GM21786 (cell line): ENCODE data around the gene NPAS3.

Experiments used
- ATAC-seq: cut with Tn5 transposase; IDR thresholded peaks from one replicate; pipeline ENCODE4 v1.9.1; 2021; ENCODE audit not compliant: unreplicated experiment

Gene NPAS3

DNA sequence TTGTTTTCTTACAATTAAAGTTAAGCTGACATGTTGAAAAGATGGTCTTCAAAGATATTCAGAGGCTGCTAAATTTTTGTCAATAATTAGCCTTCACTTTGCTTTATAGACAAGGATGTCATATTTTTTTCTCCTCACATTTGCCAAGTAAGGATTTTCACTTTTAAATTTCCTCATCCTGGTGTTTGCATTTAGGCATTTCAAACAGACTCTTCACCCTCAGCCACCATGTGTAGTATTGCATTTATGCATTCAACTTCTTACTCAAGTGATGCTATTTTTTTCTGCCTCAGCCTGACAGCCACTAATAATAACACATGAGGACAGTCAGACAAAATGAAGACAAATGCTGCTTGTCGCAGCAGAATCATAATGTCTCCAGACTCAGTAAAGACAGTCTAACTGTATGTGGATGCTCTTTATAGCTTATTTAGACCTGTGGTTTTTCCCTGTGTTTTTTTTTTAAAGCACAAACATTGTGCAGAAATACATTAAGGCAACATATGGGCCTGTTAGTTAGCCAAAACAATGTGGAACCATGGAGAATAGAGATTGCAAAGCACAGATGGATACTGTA is 481.5 kb downstream of the NPAS3 start:
- ATAC-seq, result no peak

DNA sequence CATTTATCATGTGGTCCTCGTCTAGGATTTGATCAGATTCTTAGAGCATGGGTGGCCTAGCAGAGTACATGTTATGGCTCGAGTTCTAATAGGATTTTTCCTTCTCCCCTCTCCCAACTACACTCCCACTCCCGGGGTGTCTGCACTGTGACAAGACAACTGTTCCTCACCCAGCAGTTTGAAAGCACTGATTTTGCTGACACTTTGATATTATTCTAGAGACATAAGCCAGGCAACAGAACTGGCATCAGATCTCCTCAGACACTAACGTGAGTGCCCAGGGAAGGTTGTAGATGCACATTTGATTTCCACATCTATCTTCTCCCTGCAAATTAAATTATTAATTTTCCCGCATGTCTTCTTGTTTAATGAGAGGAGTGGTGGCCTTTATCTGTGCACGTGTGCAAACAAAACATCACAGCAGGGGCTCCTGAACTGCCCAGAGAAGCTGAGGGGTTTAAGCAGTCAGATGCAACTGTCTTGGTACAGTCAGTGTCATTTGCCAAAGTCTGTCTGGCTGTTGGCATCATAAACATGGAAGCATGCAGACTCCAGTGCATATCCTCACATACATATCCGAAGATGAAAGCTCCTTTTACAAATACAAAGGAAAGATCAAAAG is 491.8 kb downstream of the NPAS3 start:
- no peak for ATAC-seq

DNA sequence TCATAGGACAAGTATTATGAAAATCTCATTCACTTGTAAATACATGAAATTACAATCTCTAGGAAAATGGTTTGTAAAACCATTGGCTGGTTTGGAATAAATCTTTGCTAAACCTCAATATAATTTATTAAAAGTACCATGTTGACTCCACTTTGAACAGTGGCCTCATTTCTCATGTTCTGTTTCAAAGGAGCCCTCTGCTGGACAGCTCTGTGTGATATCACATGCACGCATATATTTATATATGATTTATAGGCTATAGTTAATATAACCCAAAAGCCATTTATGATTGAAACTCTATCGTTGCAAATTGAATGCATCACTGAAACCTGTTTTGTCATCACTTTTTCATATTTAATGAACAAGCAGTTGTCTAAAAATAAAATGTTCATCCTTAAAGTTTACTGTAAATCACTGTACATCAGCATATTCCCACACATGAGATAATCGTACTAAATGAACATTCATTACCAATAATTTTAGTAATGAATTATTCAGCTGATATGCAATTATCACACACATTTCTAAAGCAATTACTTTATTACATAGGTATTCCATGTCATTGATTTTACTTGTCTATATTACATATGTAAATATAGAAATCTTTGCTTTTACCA is 493.8 kb downstream of the NPAS3 start:
- ATAC-seq, result no peak

- ATAC-seq, result no peak
These were observed 494.7 kb downstream of the NPAS3 start for GRCh38 chr14:33433396-33433795.

GRCh38 chr14:33435911-33436689 is 497.4 kb downstream of the NPAS3 start:
- no peak for ATAC-seq

DNA sequence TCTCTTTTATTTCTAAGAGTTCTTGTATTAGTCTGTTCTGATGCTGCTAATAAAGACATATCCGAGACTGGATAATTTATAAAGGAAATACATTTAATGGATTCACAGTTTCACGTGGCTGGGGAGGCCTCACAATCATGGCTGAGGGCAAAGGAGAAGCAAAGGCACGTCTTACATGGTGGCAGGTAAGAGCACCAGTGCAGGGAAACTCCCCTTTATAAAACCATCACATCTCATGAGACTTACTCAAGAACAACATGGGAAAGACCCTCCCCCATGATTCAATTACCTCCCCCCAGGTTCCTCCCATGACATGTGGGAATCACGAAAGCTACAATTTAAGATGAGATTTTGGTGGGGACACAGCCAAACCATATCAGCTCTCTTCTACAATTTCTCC is 503.0 kb downstream of the NPAS3 start:
- no peak for ATAC-seq

DNA sequence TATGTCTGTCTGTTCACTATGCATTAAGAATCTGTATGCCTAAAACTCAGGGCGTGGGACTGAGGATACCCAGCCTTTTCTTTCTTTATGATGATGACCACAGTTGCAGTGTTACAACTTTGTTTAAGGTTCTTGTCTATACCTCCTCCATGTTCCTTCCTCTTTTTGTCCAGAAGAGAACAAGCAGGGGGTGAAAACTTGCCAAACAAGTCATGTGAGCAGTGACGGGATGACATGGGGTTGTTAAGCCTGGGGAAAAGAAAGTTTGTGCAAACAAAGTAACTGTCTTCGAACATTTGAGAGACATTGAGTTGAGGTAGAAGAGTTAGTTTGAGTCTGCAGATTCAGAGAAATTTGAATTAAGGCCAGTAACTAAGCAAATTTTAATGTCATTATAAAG is 505.5 kb downstream of the NPAS3 start:
- no peak for ATAC-seq

DNA sequence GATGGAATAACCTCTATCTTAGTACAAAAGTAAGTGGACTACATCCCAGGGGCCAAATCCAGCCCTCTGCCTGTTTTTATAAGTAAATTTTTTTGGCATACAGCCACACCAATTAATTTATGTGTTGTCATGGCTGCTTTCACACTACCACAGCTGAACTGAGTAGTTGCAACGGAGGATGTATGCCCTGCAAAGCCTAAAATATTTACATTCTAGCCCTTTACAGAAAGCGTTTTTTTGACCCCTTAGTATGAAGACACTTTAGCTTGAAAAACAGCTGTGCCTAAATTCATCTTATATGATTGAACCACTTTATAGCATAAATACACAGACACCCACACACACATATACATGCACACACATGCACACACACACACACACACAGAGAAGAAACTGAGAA is 510.6 kb downstream of the NPAS3 start:
- no peak for ATAC-seq

GRCh38 chr14:33449703-33450395 is 511.2 kb downstream of the NPAS3 start:
- ATAC-seq, result no peak

DNA sequence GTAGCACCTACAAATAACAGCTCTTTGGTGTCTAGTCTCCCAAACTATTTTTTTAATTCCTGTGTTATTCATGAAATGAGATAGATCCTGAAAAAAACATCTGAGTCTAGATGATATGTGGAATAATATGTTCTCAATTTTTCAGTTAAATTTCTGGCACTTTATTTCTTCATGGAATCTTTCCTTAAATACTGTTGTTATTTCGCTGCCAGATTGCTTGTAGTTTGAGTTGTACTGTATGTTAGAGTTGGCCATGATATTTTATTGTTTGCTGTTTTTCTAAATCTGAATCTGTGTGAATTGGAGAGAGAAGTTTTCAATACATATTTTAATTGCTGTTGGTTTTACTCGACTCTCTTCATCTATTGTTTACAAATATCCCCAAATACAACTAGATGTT is 511.7 kb downstream of the NPAS3 start:
- no peak for ATAC-seq

- ATAC-seq, result no peak
These were observed 512.5 kb downstream of the NPAS3 start for GRCh38 chr14:33451211-33451610.

- no peak for ATAC-seq
These were observed 514.3 kb downstream of the NPAS3 start for GRCh38 chr14:33452995-33453394.

GRCh38 chr14:33454022-33454595 is 515.4 kb downstream of the NPAS3 start:
- ATAC-seq, result no peak

DNA sequence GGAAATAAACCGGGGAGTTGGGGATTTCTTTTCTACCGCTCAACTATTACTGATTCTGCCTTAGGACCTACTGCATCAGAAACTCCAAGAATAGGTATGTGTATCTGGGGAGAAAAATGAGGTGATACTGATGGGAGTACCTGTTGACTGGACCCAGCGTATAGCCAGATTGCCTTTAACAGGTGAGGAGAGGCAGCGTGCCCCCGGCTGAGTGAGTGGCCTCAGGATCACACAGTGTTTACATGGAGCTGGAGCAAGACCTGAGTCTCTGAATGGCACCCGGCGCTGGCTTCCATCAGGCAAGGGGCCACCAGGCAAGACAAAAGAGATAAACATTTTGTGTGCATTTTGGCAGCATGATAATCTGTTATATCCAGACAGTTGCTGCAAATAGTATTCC is 516.0 kb downstream of the NPAS3 start:
- no peak for ATAC-seq

GRCh38 chr14:33455654-33456345 is 517.1 kb downstream of the NPAS3 start:
- no peak for ATAC-seq

DNA sequence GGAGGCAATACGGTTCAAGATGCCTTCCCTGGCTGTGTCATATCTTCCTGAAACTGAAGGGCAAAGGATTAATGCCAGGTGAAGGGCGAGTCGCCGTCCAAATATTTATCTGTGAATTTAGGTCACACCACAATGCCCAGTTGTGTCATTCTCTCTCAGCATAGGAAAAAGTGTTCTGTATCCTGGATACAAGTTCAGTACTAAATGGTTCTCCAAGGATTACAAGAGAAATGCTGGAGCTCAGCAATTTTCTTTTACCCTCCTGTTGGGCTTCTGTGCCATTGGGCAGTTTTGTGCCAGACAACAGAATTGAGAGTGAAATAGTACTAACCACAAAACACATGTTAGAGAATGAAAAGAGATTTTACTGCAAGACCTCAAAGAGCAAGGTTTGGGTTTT is 518.3 kb downstream of the NPAS3 start:
- no peak for ATAC-seq

- ATAC-seq, result no peak
These were observed 518.9 kb downstream of the NPAS3 start for GRCh38 chr14:33457617-33458016.

DNA sequence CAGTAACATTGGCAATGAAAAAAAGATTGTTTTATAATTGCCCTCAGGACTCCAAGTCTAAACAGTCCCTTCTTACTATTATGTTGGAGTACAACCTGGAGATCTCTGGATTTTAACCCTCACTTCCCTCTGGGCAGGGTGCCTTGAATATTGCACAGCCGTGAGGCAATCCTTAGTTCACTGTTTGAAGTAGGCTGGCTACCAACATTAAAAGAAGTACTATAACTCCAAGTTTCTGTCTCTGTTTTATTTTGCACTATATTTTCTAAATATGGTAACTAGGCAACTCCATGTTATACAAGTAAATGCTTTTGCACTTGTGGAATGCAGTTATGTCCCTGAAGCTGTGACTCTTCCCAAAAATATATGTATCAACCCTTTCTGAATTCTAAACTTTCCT is 521.5 kb downstream of the NPAS3 start:
- ATAC-seq, result no peak

- ATAC-seq, result no peak
These were observed 522.4 kb downstream of the NPAS3 start for GRCh38 chr14:33461036-33461435.

DNA sequence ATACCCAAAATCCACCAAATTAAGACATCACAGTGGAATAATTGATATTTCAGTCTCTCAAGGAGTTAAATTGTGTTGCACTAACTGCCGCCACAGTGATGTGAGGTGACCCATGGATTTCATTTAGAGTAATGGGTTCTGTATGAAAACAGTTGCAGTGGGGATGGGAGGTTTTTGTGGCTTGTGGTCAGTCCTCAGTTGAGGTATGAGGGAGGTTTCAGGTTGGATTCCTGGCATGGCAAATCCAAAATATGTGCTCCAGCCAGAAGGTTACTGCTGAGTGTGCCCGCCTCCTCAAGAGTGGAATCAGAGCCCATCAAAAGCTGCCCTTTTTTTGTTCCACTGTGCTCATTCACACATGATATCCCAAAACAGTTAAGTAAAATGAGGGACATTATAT is 525.1 kb downstream of the NPAS3 start:
- no peak for ATAC-seq
